ENCODE data around the gene MVB12A. TPM values are rescaled to one million over a fixed set of nuclear protein-coding genes. Genes with fewer than 3 reads are reported as not detected.
A peak's percentile ranks its signal among the peaks of the same experiment; 100 is the strongest.

MVB12A gene
- polyA plus RNA-seq, 2 of the 4 experiments (the other 2 are of a cell fraction) = 19.1 to 30.2 TPM

DNA sequence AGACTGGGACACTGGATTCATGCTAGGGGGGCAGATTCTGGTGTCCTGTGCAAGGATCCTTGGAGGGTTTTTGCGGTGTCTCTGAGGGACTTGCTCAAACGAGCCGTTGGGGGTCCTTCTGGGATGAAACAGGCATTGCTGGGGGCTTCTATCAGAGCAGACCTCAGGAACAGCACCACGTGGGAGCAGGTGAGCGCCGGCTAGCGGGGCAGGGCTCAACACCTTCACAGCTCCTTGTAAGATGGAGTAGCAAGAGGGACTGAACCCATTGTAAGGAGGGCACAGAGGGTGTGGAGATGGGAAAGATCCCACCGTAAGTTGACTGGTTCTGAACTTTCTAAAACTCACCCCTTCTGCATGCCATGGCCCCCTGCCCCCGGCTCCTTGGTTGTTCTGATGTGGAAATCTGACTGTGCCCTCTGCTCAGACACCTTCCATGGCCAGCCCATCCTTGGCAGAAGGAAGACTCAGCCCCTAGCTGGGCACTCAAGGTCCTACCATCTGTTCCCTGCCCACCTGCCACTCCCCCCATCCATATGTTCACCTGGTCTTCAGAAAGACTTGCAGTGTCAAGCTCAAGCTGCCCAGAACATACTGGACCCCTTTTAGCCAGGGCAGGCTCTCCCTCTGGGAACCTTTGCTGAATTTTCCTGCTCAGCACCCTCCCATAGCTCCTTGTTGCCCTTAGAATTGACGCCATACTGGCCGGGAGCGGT is 51.7 kb downstream of the MVB12A start:
- TF ChIP-seq RCOR1 (IDR thresholded peaks at IDR 0.05; ENCODE audit: low read depth, low read length) = no peak
- TF ChIP-seq, protein P1, sequence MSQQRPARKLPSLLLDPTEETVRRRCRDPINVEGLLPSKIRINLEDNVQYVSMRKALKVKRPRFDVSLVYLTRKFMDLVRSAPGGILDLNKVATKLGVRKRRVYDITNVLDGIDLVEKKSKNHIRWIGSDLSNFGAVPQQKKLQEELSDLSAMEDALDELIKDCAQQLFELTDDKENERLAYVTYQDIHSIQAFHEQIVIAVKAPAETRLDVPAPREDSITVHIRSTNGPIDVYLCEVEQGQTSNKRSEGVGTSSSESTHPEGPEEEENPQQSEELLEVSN (IDR thresholded peaks at IDR 0.05; ENCODE audit: borderline replicate concordance, low read depth) = no peak
- TF ChIP-seq SREBF2 (IDR thresholded peaks at IDR 0.05) = no peak
- TF ChIP-seq ZFP36 (IDR thresholded peaks at IDR 0.05; ENCODE audit: borderline replicate concordance, partially characterized antibody) = no peak
- TF ChIP-seq ZC3H11A (IDR thresholded peaks at IDR 0.05) = no peak
- TF ChIP-seq ZSCAN20 (CRISPR knock-in tag; IDR thresholded peaks at IDR 0.05) = no peak
- TF ChIP-seq SMC3 (IDR thresholded peaks at IDR 0.05) = no peak
- no peak for TF ChIP-seq HOXB5 (CRISPR knock-in tag; IDR thresholded peaks at IDR 0.05)
- TF ChIP-seq RAD21 (conservative IDR thresholded peaks at IDR 0.05 in 1 of 2, IDR thresholded peaks at IDR 0.05 in 1 of 2) = no peak
- TF ChIP-seq, protein P2, sequence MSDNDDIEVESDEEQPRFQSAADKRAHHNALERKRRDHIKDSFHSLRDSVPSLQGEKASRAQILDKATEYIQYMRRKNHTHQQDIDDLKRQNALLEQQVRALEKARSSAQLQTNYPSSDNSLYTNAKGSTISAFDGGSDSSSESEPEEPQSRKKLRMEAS (IDR thresholded peaks at IDR 0.05) = no peak
- no peak for TF ChIP-seq KDM1A (IDR thresholded peaks at IDR 0.05; ENCODE audit: low read depth)
- no peak for TF ChIP-seq NFE2L2 (conservative IDR thresholded peaks at IDR 0.05; ENCODE audit: low read length)
- TF ChIP-seq HOXA7 (CRISPR knock-in tag; IDR thresholded peaks at IDR 0.05) = no peak
- no peak for TF ChIP-seq FOXS1 (CRISPR knock-in tag; IDR thresholded peaks at IDR 0.05)
- TF ChIP-seq POLR2AphosphoS2 (conservative IDR thresholded peaks at IDR 0.05; ENCODE audit: low read length) = no peak
- TF ChIP-seq EP300 (IDR thresholded peaks at IDR 0.05) = no peak
- TF ChIP-seq HDAC2 (IDR thresholded peaks at IDR 0.05) = no peak
- WGBS (ENCODE audit: missing lambda C conversion rate) = 95% methylated on average over 6 of the region's 12 CpGs
- ATAC-seq = no peak
- no peak overlapping the region for H3K4me3 ChIP-seq
- ChIA-PET POLR2A (no interaction called here), CTCF (interaction anchor here (0.6 to 1.9 kb wide), 3 partner anchors 39 to 465 kb away, joined by 3 to 11 read pairs (median 3); partner anchors contain the start of gene PGLS)
- H3K9me3 ChIP-seq = no peaks in the 10 kb centered on the region
- no peak for FAIRE-seq
- DNase-seq (ENCODE audit: low read depth in 1 of 2, low spot score in 1 of 2) = no peak
- H3K4me1 ChIP-seq = peaks cover 24% of the 10 kb centered on the region; the same call in 2 of the 3 replicates
- no peak overlapping the region for H3K27ac ChIP-seq
- peak overlapping the region; percentile 76 for H3K4me2 ChIP-seq

DNA sequence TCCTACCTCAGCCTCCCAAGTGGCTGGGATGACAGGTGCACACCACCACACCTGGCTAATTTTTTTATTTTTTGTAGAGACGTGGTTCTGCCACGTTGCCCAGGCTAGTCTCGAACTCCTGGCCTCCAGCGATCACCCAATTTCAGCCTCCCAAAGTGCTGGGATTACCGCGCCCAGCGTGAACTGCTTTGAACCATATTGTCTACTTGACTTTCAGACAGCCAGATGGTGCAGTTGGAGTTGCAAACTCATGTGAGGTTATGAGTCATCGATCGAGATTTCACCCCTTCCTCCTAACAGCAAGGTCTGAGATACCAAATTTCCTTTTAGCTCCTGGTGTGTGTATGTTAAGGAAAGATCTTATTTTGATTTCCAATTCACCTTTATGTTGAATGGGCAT is 53.2 kb downstream of the MVB12A start:
- H3K4me1 ChIP-seq = peaks cover 15% of the 10 kb centered on the region; the same call in 2 of the 3 replicates
- FAIRE-seq (no peak), ATAC-seq (no peak), DNase-seq (ENCODE audit: low read depth in 1 of 2, low spot score in 1 of 2) (peak in 1 of 2 experiments; percentile 37)
- TF ChIP-seq FOSL2 (IDR thresholded peaks at IDR 0.05) (no peak), FOSL2 (CRISPR knock-in tag; IDR thresholded peaks at IDR 0.05) (peak; percentile 75)
- TF ChIP-seq, protein P3, sequence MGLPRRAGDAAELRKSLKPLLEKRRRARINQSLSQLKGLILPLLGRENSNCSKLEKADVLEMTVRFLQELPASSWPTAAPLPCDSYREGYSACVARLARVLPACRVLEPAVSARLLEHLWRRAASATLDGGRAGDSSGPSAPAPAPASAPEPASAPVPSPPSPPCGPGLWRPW (IDR thresholded peaks at IDR 0.05) = no peak
- no peak overlapping the region for H3K4me3 ChIP-seq
- ChIA-PET POLR2A (no interaction called here), CTCF (interaction anchor here (0.6 kb wide), 1 partner anchor 8 kb away, joined by 3 read pairs; no protein-coding TSS in a partner anchor)
- H3K9me3 ChIP-seq = no peaks in the 10 kb centered on the region
- WGBS (ENCODE audit: missing lambda C conversion rate) = 78% methylated on average over 9 of the region's 9 CpGs
- H3K4me2 ChIP-seq = no peak overlapping the region
- no peak overlapping the region for H3K27ac ChIP-seq

Other genes with a start within 250 kb of the MVB12A start
- gene USE1, start 204.7 kb upstream of the MVB12A start, polyA plus RNA-seq (2011; rRNA removed) = 10.1 and 10.2 TPM in 2 replicates
- 15.5 to 18.4 TPM (median 16.5 TPM) in 3 replicates for gene USE1, start 204.7 kb upstream of the MVB12A start, polyA plus RNA-seq (2017; fragmentation: RNase III; extraction: RNeasy Plus Mini Kit Qiagen cat#74134 plus additional on column Dnase treatment)
- 5.5 and 8.5 TPM in 2 replicates for gene OCEL1, start 193.8 kb upstream of the MVB12A start, polyA plus RNA-seq (2011; rRNA removed)
- gene OCEL1, start 193.8 kb upstream of the MVB12A start, polyA plus RNA-seq (2017; fragmentation: RNase III; extraction: RNeasy Plus Mini Kit Qiagen cat#74134 plus additional on column Dnase treatment) = 6.0 to 10.7 TPM (median 9.2 TPM) in 3 replicates
- 30.4 and 31.9 TPM in 2 replicates for gene NR2F6, start 174.1 kb upstream of the MVB12A start, polyA plus RNA-seq (2011; rRNA removed)
- 37.7 to 42.4 TPM (median 42.1 TPM) in 3 replicates for gene NR2F6, start 174.1 kb upstream of the MVB12A start, polyA plus RNA-seq (2017; fragmentation: RNase III; extraction: RNeasy Plus Mini Kit Qiagen cat#74134 plus additional on column Dnase treatment)
- 0.03 and 0.04 TPM in 2 replicates for gene USHBP1, start 155.3 kb upstream of the MVB12A start, polyA plus RNA-seq (2011; rRNA removed)
- gene USHBP1, start 155.3 kb upstream of the MVB12A start, polyA plus RNA-seq (2017; fragmentation: RNase III; extraction: RNeasy Plus Mini Kit Qiagen cat#74134 plus additional on column Dnase treatment) = not detected in 3 replicates
- 52.1 and 56.0 TPM in 2 replicates for gene BABAM1, start 152.6 kb upstream of the MVB12A start, polyA plus RNA-seq (2011; rRNA removed)
- gene BABAM1, start 152.6 kb upstream of the MVB12A start, polyA plus RNA-seq (2017; fragmentation: RNase III; extraction: RNeasy Plus Mini Kit Qiagen cat#74134 plus additional on column Dnase treatment) = 64.0 to 67.6 TPM (median 65.7 TPM) in 3 replicates
- 0.45 and 0.56 TPM in 2 replicates for gene ANKLE1, start 138.1 kb upstream of the MVB12A start, polyA plus RNA-seq (2011; rRNA removed)
- gene ANKLE1, start 138.1 kb upstream of the MVB12A start, polyA plus RNA-seq (2017; fragmentation: RNase III; extraction: RNeasy Plus Mini Kit Qiagen cat#74134 plus additional on column Dnase treatment) = 0.74 to 1.2 TPM (median 1.0 TPM) in 3 replicates
- 2.3 TPM in 2 replicates for gene ABHD8, start 116.6 kb upstream of the MVB12A start, polyA plus RNA-seq (2011; rRNA removed)
- gene ABHD8, start 116.6 kb upstream of the MVB12A start, polyA plus RNA-seq (2017; fragmentation: RNase III; extraction: RNeasy Plus Mini Kit Qiagen cat#74134 plus additional on column Dnase treatment) = 3.1 to 4.4 TPM (median 4.2 TPM) in 3 replicates
- 28.1 and 30.5 TPM in 2 replicates for gene MRPL34, start 114.2 kb upstream of the MVB12A start, polyA plus RNA-seq (2011; rRNA removed)
- gene MRPL34, start 114.2 kb upstream of the MVB12A start, polyA plus RNA-seq (2017; fragmentation: RNase III; extraction: RNeasy Plus Mini Kit Qiagen cat#74134 plus additional on column Dnase treatment) = 50.6 to 56.1 TPM (median 54.9 TPM) in 3 replicates
- 27.5 and 35.5 TPM in 2 replicates for gene DDA1, start 110.5 kb upstream of the MVB12A start, polyA plus RNA-seq (2011; rRNA removed)
- gene DDA1, start 110.5 kb upstream of the MVB12A start, polyA plus RNA-seq (2017; fragmentation: RNase III; extraction: RNeasy Plus Mini Kit Qiagen cat#74134 plus additional on column Dnase treatment) = 53.5 to 62.1 TPM (median 58.5 TPM) in 3 replicates
- 2.2 and 2.4 TPM in 2 replicates for gene ANO8, start 85.2 kb upstream of the MVB12A start, polyA plus RNA-seq (2011; rRNA removed)
- 3.9 to 5.5 TPM (median 5.1 TPM) in 3 replicates for gene ANO8, start 85.2 kb upstream of the MVB12A start, polyA plus RNA-seq (2017; fragmentation: RNase III; extraction: RNeasy Plus Mini Kit Qiagen cat#74134 plus additional on column Dnase treatment)
- gene GTPBP3, start 82.5 kb upstream of the MVB12A start, polyA plus RNA-seq (2011; rRNA removed) = 9.5 and 10.6 TPM in 2 replicates
- 17.9 to 21.7 TPM (median 19.3 TPM) in 3 replicates for gene GTPBP3, start 82.5 kb upstream of the MVB12A start, polyA plus RNA-seq (2017; fragmentation: RNase III; extraction: RNeasy Plus Mini Kit Qiagen cat#74134 plus additional on column Dnase treatment)
- not detected in 2 replicates for gene PLVAP, start 42.7 kb upstream of the MVB12A start, polyA plus RNA-seq (2011; rRNA removed)
- not detected in 3 replicates for gene PLVAP, start 42.7 kb upstream of the MVB12A start, polyA plus RNA-seq (2017; fragmentation: RNase III; extraction: RNeasy Plus Mini Kit Qiagen cat#74134 plus additional on column Dnase treatment)
- not detected in 2 replicates for gene CCDC194, start 25.9 kb upstream of the MVB12A start, polyA plus RNA-seq (2011; rRNA removed)
- not detected in 3 replicates for gene CCDC194, start 25.9 kb upstream of the MVB12A start, polyA plus RNA-seq (2017; fragmentation: RNase III; extraction: RNeasy Plus Mini Kit Qiagen cat#74134 plus additional on column Dnase treatment)
- 0.24 and 0.26 TPM in 2 replicates for gene BST2, start 14.4 kb upstream of the MVB12A start, polyA plus RNA-seq (2011; rRNA removed)
- 0.12 to 0.18 TPM in 2 of 3 replicates, not detected in the other for gene BST2, start 14.4 kb upstream of the MVB12A start, polyA plus RNA-seq (2017; fragmentation: RNase III; extraction: RNeasy Plus Mini Kit Qiagen cat#74134 plus additional on column Dnase treatment)
- gene TMEM221, start 28.6 kb downstream of the MVB12A start, polyA plus RNA-seq (2011; rRNA removed) = 0.61 and 0.78 TPM in 2 replicates
- 0.52 to 0.90 TPM (median 0.62 TPM) in 3 replicates for gene TMEM221, start 28.6 kb downstream of the MVB12A start, polyA plus RNA-seq (2017; fragmentation: RNase III; extraction: RNeasy Plus Mini Kit Qiagen cat#74134 plus additional on column Dnase treatment)
- not detected in 2 replicates for gene NXNL1, start 40.9 kb downstream of the MVB12A start, polyA plus RNA-seq (2011; rRNA removed)
- gene NXNL1, start 40.9 kb downstream of the MVB12A start, polyA plus RNA-seq (2017; fragmentation: RNase III; extraction: RNeasy Plus Mini Kit Qiagen cat#74134 plus additional on column Dnase treatment) = not detected in 3 replicates
- gene SLC27A1, start 50.5 kb downstream of the MVB12A start, polyA plus RNA-seq (2011; rRNA removed) = 1.8 and 2.7 TPM in 2 replicates
- 1.9 to 2.6 TPM (median 2.5 TPM) in 3 replicates for gene SLC27A1, start 50.5 kb downstream of the MVB12A start, polyA plus RNA-seq (2017; fragmentation: RNase III; extraction: RNeasy Plus Mini Kit Qiagen cat#74134 plus additional on column Dnase treatment)
- 24.9 and 28.8 TPM in 2 replicates for gene PGLS, start 91.6 kb downstream of the MVB12A start, polyA plus RNA-seq (2011; rRNA removed)
- 37.2 to 49.4 TPM (median 45.7 TPM) in 3 replicates for gene PGLS, start 91.6 kb downstream of the MVB12A start, polyA plus RNA-seq (2017; fragmentation: RNase III; extraction: RNeasy Plus Mini Kit Qiagen cat#74134 plus additional on column Dnase treatment)
- gene COLGALT1, start 135.6 kb downstream of the MVB12A start, polyA plus RNA-seq (2011; rRNA removed) = 64.4 and 76.6 TPM in 2 replicates
- gene COLGALT1, start 135.6 kb downstream of the MVB12A start, polyA plus RNA-seq (2017; fragmentation: RNase III; extraction: RNeasy Plus Mini Kit Qiagen cat#74134 plus additional on column Dnase treatment) = 54.5 to 57.2 TPM (median 57.1 TPM) in 3 replicates